GM12874 (cell line): ENCODE measurements around the gene MIS18A.

Experiments used
- TF ChIP-seq, protein P1 (sequence below): IDR thresholded peaks from 2 replicates; pipeline ENCODE4 v1.5.1; 2011; ENCODE audit warnings: low read depth, mild to moderate bottlenecking, control low read depth, low read length, moderate library complexity; ENCODE audit not compliant: insufficient read depth

Gene MIS18A

DNA sequence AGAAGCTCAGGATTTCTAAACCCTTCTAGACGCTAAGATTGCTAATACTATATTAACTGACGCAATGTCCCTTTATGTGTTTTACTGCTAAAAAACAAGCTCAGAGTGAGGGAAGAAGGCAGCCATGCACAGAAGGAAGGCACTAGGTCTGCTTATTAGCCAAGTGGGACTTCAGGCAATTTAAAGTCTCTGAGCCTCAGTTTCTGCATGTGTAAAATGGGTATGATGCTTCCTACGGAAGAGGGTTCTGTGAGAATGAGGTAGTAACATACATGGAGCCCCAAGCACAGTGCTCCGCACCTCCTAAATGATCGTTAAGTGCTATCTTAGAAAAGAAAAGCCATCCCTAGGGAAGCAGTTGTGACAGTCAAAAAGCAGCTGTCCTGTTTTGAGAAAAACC lies 16.9 kb downstream of the MIS18A start:
- TF ChIP-seq, protein P1, sequence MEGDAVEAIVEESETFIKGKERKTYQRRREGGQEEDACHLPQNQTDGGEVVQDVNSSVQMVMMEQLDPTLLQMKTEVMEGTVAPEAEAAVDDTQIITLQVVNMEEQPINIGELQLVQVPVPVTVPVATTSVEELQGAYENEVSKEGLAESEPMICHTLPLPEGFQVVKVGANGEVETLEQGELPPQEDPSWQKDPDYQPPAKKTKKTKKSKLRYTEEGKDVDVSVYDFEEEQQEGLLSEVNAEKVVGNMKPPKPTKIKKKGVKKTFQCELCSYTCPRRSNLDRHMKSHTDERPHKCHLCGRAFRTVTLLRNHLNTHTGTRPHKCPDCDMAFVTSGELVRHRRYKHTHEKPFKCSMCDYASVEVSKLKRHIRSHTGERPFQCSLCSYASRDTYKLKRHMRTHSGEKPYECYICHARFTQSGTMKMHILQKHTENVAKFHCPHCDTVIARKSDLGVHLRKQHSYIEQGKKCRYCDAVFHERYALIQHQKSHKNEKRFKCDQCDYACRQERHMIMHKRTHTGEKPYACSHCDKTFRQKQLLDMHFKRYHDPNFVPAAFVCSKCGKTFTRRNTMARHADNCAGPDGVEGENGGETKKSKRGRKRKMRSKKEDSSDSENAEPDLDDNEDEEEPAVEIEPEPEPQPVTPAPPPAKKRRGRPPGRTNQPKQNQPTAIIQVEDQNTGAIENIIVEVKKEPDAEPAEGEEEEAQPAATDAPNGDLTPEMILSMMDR: no peak

DNA sequence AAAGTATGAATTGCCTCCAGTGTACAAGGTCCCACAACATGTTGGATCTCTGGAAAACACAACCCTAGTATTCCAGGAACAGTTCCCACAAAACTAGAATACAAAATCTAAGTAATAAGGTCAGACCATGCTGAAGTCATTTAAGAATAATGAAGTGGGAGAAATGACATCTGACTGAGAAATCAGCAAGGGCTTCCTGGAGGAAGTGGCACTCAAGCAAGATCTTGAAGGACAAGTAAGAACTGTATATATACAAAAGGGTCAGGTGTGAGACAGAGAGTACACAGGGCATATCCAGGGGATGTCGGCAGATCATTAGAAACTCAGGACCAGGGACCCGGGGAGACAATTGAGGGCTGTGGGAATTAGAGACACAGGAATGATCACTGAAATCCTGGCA lies 18.7 kb downstream of the MIS18A start:
- TF ChIP-seq, protein P1: no peak

DNA sequence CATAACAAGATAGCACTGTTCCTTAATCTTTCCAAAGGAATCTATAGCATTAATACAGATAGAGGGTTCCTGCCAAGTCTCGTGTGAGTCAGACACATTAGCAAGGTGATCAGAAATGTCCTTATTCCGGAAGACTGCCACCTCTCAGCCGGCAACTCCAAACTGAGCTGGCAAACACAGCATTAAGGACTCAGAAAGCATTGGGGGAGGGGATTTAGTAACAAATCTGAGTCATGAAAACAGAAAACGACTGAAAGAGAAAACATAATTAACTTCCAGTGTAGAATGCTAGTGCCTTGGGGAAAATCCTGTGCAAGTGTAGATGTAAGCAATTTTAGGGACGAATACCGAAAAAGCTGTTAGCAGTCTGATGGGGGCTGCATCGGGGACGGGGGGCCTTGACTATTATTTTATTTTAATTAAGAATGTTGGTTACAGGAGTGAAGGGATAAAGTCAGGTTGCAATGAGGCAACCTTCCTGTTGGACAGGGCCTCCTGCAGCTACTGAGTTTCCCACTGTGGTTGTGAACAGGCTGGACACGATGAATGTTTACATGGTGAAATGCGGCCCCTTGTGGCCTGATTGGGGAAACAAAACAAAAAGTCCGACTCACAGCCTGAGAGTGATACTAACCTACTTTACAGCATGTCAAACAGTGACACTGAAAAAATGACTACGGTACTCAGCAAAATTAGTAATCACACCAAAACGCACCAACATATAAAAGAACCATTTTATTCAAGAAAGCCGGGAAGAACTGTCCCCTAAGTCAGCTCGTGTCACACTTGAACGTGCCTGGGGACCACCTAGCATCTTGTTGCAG lies 20.7 kb downstream of the MIS18A start:
- TF ChIP-seq, protein P1: peak; percentile 66

DNA sequence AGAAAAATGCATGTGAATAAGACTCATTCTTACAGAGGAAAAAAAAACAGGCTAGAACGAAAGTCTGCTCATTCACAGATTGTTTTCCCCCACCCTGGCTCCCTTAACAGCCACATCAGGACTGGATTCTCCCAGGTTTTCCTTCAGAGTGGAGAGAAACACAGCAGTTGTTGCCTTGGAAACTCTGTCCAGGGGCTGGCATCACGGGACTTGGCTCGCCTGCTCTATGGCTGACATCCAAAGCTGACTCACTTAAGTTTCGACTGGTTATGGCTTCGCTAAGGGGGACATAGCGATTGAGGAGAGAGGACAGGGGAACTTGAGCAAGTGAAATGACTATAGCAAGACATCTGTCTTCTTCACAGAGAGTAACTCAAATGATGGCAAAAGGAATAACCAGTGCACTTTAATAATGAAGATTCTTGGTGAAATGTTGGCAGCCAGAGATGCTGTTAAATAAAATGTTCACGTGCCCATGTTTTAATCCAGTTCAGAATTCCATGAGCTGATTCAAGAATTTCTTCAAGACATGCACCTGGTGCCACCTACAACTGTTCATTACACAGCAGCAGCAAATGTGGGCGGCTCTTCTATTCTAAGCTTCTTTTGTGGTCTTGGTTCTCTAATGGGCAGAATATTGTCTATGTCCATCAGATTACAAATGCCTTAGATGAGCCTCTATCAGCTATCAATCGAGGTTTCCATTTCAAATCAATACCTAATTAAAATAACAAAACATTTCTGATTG lies 21.8 kb downstream of the MIS18A start:
- TF ChIP-seq, protein P1: no peak

DNA sequence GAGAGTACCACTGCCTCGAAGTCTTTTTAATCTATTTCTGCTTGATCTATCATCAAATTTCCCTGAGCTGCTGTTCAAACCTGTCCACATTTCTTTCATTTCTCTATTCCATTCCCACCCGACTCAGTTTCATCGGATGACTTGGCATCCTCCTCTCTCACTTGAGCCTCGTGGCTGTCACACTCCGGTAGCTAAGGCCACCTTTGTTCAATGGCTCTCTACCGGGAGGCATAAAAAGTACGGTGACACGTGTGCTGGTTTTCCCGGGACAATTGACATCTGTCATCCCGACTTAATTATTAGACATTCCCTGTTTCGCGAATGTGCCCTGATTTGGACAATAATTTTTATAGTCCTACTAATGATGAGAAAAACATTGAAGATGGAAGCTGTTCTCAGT lies 22.6 kb downstream of the MIS18A start:
- TF ChIP-seq, protein P1: no peak

DNA sequence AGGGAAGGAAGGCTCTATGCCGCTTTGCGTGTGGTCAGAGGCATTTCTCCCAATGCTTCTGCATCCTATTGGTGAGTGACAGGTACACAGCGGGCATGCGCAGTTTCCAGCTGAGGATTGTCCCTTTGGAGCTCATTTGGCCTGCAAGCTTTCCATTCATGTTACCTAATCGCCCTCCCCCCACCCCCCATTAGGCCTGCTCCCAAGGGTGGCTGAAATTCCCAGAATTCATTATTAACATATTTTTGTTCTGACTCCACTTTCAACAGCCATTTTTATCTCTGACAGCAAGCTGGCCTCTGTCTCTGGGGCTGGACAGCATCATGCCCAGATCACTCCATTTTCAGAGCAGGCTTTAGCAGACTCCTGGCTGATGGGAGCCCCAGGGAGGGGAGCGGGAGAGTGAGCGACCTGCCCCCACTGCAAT lies 25.6 kb downstream of the MIS18A start:
- TF ChIP-seq, protein P1: no peak

DNA sequence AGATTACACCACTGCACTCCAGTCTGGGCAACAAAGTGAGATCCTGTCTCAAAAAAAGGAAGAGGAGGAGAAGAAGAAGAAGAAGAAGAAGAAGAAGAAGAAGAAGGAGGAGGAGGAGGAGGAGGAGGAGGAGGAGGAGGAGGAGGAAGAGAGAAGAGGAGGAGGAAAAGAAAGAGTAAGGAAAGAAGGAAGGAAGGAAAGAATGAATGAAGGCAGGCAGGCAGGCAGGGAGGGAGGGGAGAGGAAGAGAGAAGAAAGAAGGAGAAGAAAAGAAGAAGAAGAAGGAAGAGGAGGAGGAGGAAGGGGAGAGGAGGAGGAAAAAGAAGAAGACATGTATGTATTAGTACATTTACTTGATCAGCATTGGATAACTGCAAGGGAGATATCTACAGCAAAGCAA lies 26.7 kb downstream of the MIS18A start:
- TF ChIP-seq, protein P1: no peak
